RWPE1 (cell line): Measurements from ENCODE around the gene MYOM3.

Experiments used
- CTCF ChIA-PET: fragments of 350-600 bp; sonication (Branson Sonifier 250); formaldehyde crosslinking; extraction: SDS; loops from one replicate; lab custom pipeline; 2021; lab: Yijun Ruan, JAX
- POLR2A ChIA-PET: fragments of 400-600 bp; formaldehyde crosslinking; extraction: SDS; loops from one replicate; lab custom pipeline; 2020; ENCODE audit warnings: antibody characterized with exemption; ENCODE audit not compliant: low non-redundant PET; lab: Yijun Ruan, JAX
- DNase-seq: peaks from one replicate; pipeline ENCODE4 v3.0.0; 2012; ENCODE audit warnings: low spot score
- H3K27ac ChIP-seq: fragments of 450-650 bp; 2 replicates; pipeline ENCODE4 v1.5.1; 2017
- TF ChIP-seq, protein P1 (sequence below): fragments of 450-650 bp; conservative IDR thresholded peaks from 2 replicates; pipeline ENCODE4 v1.5.1; 2017; ENCODE audit warnings: low read depth, mild to moderate bottlenecking

MYOM3 gene

DNA sequence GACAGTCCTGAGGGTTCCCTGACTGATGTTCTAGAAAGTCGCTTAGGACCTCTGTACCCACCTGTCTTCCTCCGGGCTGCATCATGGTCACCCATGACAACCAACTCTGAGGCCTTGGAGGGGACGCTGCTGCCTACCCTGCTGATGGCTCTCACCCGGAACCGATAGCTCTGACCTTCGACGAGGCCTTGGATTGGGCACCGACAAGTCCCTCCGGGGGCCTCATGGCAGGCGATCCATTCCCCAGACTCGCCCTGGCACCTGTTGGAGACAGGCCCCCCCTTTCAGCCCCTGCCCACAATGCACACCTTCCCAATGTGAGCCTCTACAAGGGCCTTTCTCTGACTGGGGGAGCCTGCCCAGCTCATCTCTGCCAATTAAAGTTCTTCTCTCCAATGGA is 21.2 kb downstream of the MYOM3 start:
- TF ChIP-seq, protein P1, sequence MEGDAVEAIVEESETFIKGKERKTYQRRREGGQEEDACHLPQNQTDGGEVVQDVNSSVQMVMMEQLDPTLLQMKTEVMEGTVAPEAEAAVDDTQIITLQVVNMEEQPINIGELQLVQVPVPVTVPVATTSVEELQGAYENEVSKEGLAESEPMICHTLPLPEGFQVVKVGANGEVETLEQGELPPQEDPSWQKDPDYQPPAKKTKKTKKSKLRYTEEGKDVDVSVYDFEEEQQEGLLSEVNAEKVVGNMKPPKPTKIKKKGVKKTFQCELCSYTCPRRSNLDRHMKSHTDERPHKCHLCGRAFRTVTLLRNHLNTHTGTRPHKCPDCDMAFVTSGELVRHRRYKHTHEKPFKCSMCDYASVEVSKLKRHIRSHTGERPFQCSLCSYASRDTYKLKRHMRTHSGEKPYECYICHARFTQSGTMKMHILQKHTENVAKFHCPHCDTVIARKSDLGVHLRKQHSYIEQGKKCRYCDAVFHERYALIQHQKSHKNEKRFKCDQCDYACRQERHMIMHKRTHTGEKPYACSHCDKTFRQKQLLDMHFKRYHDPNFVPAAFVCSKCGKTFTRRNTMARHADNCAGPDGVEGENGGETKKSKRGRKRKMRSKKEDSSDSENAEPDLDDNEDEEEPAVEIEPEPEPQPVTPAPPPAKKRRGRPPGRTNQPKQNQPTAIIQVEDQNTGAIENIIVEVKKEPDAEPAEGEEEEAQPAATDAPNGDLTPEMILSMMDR: no peak
- CTCF ChIA-PET: no interaction called here
- no peak for DNase-seq
- POLR2A ChIA-PET: no interaction called here
- H3K27ac ChIP-seq: no peak overlapping the region

DNA sequence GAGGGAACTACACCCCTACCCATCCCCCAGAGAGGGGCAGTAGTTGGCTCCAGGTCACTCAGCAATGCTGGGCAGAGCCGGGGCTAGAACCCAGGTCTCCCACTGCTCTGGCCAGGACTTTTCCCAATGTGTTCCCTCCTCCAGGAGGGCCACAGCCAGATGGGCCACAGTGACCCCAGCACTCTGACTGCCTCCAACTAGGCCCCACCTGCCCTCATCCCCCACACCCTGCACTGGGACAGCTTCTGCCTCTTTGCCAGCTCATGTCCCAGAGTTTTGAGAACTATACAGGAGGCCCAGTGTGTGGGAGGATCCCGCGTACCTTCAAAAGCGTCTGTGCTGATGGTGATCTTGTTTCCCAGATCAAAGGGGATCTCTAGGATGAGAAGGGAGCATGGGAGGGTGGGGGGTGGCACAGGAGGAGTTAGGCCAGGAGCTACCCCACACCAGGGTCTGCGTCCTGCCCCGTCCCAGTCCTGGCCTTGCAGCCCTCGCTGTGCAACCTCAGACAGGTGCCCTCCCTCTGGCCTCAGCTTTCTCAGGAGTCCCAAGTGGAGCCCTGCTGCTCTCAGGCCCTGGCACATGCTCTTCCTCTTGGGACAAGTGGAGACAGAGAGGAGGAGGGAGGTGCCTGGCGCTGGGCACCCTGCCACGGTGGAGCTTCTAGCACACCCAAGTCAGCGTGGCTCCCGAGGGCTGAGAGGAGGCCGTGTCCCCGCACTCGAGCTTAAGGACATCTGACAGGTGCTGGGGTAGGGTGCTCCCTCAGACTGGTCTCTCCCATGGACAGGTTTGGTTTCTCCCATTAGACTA is 22.0 kb downstream of the MYOM3 start:
- ChIA-PET CTCF (no interaction called here), POLR2A (interaction anchor here (0.6 kb wide), 1 partner anchor 15 kb away, joined by 3 read pairs; no protein-coding TSS in a partner anchor)
- 0 out of 2 replicates have a peak overlapping the region, but pooled peaks have one; percentile 12 for H3K27ac ChIP-seq
- DNase-seq: no peak
- TF ChIP-seq, protein P1: no peak

DNA sequence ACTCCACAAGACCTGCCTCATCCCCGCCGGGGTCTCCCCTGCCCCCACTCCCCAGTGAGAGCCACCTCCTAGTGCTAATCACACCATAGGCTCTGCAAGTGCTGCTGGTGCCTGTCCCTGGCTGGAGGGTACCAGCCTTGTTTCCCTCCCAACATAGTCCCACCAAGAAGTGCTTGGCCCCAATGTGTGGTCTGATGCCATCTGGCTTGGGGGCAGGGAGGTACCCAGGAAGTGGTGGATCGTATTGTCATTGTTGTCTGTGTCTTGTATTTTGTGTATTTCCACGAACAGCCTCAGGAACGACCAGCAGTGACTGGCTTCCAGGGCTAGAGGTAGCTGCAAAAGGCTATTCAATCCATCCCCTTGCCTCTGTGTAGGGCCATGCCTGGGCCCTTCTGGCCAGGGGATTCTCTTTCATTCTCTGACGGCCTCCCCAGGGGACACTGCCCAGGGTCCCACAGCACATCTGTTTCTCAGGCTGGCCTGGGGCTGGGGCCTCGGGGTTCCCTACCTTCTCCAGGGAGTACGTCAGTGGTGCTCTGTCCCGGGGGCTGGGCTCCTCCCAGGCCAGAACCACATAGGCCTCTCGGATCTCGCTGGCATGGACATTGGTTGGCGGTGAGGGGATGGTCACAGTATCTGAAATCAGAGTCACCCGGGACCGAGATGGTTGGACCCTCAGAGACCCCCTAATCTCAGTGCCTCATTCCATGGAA is 22.8 kb downstream of the MYOM3 start:
- H3K27ac ChIP-seq: no peak overlapping the region
- ChIA-PET POLR2A (no interaction called here), CTCF (no interaction called here)
- no peak for DNase-seq
- TF ChIP-seq, protein P1: no peak

DNA sequence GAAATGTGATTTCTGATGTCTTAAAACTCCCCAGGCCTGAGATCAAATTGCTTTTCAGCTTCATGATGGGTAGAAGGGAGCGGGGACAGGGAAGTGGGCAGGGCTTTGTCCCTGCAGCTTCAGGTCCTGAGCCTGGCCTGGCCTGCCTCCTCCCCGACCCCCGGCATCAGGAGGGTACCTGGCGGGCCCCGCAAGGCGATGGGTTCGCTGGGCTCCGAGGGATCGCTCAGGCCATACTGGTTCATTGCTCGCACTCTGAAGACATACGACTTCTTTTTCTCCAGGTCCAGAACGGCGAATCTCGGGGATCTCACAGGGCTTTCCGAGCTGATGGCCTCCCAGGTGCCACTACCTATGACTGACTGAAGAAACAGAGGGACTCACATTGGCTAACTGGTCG is 25.5 kb downstream of the MYOM3 start:
- CTCF ChIA-PET: interaction anchor here (1.7 kb wide), 1 partner anchor 15 kb away, joined by 6 read pairs; no protein-coding TSS in a partner anchor
- H3K27ac ChIP-seq: no peak overlapping the region
- TF ChIP-seq, protein P1: no peak
- POLR2A ChIA-PET: no interaction called here
- DNase-seq: no peak

DNA sequence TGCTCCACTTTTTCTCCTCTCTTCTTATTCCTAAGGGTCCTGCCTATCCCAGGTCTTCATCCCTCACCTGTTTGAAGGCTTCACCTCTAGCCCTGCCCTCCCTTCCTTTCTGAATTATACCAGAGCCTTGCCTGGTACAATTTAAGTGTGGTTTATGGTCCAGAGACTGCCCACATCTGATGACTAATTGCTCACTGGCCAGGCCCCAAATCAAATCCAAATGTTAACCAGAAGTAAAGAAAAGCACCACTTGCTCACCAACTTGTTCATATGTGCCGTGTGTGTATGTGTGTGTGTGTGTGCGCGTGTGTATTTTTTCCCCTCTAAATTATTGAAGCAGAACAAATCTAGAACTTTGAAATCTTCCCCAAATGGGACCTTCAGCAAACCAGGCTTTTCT is 26.4 kb downstream of the MYOM3 start:
- POLR2A ChIA-PET: no interaction called here
- no peak for DNase-seq
- CTCF ChIA-PET: interaction anchor here (1.7 kb wide), 1 partner anchor 14 kb away, joined by 6 read pairs; no protein-coding TSS in a partner anchor
- no peak overlapping the region for H3K27ac ChIP-seq
- TF ChIP-seq, protein P1: no peak

DNA sequence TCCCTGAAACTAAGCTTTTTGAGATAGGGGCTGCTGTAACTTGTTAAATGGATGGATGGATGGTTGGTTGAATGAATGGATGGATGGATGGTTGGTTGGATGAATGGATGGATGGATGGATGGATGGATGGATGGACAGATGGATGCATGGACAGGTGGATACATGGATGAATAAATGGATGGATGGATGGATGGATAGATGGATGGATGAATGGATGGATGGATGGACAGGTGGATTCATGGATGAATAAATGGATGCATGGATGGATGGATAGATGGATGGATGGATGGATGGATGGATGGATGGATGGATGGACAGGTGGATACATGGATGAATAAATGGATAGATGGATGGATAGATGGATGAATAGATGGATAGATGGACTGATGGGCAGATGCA is 26.9 kb downstream of the MYOM3 start:
- CTCF ChIA-PET: interaction anchor here (0.6 to 1.3 kb wide), 2 partner anchors 10 to 306 kb away, joined by 3 to 5 read pairs; no protein-coding TSS in a partner anchor
- TF ChIP-seq, protein P1: no peak
- POLR2A ChIA-PET: no interaction called here
- no peak for DNase-seq
- H3K27ac ChIP-seq: no peak overlapping the region
